PC-3 (cell line): Measurements from ENCODE around the gene SPC25.

Experiments
- EZH2 ChIP-seq: fragments of 300-600 bp; sonication (generic); IDR thresholded peaks from one replicate; pipeline ENCODE4 v1.6.1; 2017; ENCODE audit warnings: antibody characterized with exemption, mild to moderate bottlenecking, low read length; ENCODE audit not compliant: unreplicated experiment
- EZH2phosphoT487 ChIP-seq: fragments of 300-600 bp; sonication (generic); IDR thresholded peaks from 2 replicates; pipeline ENCODE4 v1.6.1; 2018; ENCODE audit warnings: mild to moderate bottlenecking, antibody characterized with exemption, low read length, borderline replicate concordance
- TF ChIP-seq, protein P1 (sequence below): fragments of 300-600 bp; sonication (generic); conservative IDR thresholded peaks from 2 replicates; pipeline ENCODE4 v1.5.1; 2017; ENCODE audit warnings: antibody characterized with exemption, low read depth, mild to moderate bottlenecking, low read length

DNA sequence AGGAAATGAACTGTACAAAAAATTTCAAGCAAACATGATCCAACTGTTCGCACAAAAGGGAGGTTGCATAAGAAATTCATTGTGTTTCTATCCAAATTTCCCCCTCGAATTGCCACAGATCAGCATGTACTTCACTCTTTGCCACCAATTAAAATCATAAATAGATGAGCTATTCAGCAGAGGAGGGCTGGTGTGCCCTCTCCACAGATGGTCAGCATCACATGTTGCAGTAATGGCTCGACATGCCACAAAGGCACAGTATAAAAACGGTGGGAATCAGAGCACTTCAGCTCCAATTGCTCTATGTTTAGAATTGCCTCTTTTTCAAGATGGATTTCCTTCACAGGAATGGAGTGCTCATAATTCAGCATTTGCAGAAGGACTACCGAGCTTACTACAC is 10.8 kb upstream of the SPC25 start, which contains the start of gene G6PC2:
- TF ChIP-seq, protein P1, sequence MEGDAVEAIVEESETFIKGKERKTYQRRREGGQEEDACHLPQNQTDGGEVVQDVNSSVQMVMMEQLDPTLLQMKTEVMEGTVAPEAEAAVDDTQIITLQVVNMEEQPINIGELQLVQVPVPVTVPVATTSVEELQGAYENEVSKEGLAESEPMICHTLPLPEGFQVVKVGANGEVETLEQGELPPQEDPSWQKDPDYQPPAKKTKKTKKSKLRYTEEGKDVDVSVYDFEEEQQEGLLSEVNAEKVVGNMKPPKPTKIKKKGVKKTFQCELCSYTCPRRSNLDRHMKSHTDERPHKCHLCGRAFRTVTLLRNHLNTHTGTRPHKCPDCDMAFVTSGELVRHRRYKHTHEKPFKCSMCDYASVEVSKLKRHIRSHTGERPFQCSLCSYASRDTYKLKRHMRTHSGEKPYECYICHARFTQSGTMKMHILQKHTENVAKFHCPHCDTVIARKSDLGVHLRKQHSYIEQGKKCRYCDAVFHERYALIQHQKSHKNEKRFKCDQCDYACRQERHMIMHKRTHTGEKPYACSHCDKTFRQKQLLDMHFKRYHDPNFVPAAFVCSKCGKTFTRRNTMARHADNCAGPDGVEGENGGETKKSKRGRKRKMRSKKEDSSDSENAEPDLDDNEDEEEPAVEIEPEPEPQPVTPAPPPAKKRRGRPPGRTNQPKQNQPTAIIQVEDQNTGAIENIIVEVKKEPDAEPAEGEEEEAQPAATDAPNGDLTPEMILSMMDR: no peak
- TF ChIP-seq EZH2: no peak
- TF ChIP-seq EZH2phosphoT487: no peak
